GM12878 (cell line): ENCODE results near the gene CUEDC1. TPM values are rescaled to one million over a fixed set of nuclear protein-coding genes. Genes with fewer than 3 reads are reported as not detected.

Experiments used
- ASH2L ChIP-seq: fragments of 300-600, 200-600 bp; sonication (generic); IDR thresholded peaks from 2 replicates; pipeline ENCODE4 v1.6.1; 2017; ENCODE audit warnings: low read depth, mild to moderate bottlenecking, borderline replicate concordance
- ATF3 ChIP-seq: IDR thresholded peaks from 2 replicates; pipeline ENCODE4 v1.6.1; 2011; ENCODE audit warnings: low read depth, mild to moderate bottlenecking, low read length, moderate library complexity, borderline replicate concordance; ENCODE audit errors: extremely low read depth
- CREB1 ChIP-seq: IDR thresholded peaks from 2 replicates; pipeline ENCODE4 v1.6.1; 2012; ENCODE audit warnings: low read depth, mild to moderate bottlenecking, inconsistent platforms
- HSF1 ChIP-seq: fragments of 150-350 bp; IDR thresholded peaks from 2 replicates; pipeline ENCODE4 v1.6.1; 2014; ENCODE audit warnings: mild to moderate bottlenecking, low read depth, low read length
- MXI1 ChIP-seq: fragments of 150-350 bp; IDR thresholded peaks from 2 replicates; pipeline ENCODE4 v1.6.1; 2011; ENCODE audit warnings: low read depth, mild to moderate bottlenecking, inconsistent platforms, low read length, improper control_type of control experiment
- NBN ChIP-seq: fragments of 450-650 bp; IDR thresholded peaks from 2 replicates; pipeline ENCODE4 v1.6.1; 2016
- NFYA ChIP-seq: IDR thresholded peaks from 2 replicates; pipeline ENCODE4 v1.6.1; 2011; ENCODE audit warnings: low read depth, mild to moderate bottlenecking, low read length, improper control_type of control experiment, borderline replicate concordance
- NR2C1 ChIP-seq: fragments of 450-650 bp; IDR thresholded peaks from 2 replicates; pipeline ENCODE4 v1.6.1; 2017; ENCODE audit warnings: antibody characterized with exemption, mild to moderate bottlenecking, moderate library complexity
- NR2C2 ChIP-seq: IDR thresholded peaks from 2 replicates; pipeline ENCODE4 v1.6.1; 2011; ENCODE audit warnings: borderline replicate concordance, low read depth; ENCODE audit not compliant: control insufficient read depth, insufficient read length
- NR2F1 ChIP-seq: fragments of 450-650 bp; conservative IDR thresholded peaks from 2 replicates; pipeline ENCODE4 v1.6.1; 2017; ENCODE audit warnings: mild to moderate bottlenecking
- POLR2AphosphoS2 ChIP-seq: IDR thresholded peaks from 2 replicates; pipeline ENCODE4 v1.6.1; 2011; ENCODE audit warnings: low read depth, mild to moderate bottlenecking, low read length, improper control_type of control experiment, moderate library complexity
- REST ChIP-seq: IDR thresholded peaks from 2 replicates; pipeline ENCODE4 v1.6.1; 2012; ENCODE audit warnings: mild to moderate bottlenecking, low read depth, low read length
- WRNIP1 ChIP-seq: IDR thresholded peaks from 2 replicates; pipeline ENCODE4 v1.6.1; 2011; ENCODE audit warnings: low read depth, low read length, improper control_type of control experiment, borderline replicate concordance
- ZZZ3 ChIP-seq: IDR thresholded peaks from 2 replicates; pipeline ENCODE4 v1.6.1; 2011; ENCODE audit warnings: low read depth; ENCODE audit not compliant: control insufficient read depth, insufficient read length
- polyA plus RNA-seq, 11 experiments: library from polyadenylated mRNA; depleted of rRNA in 4 of 11; unstranded in 6 of 11; stranded (reverse) in 5 of 11; fragments of >200 nt; fragmentation: Nextera tagmentation in 4 of 11; fragmentation: Illumina TruSeq in 1 of 11; extraction: Ambion mirVana in 4 of 11; extraction: Trizol in 1 of 11; gene quantifications; 1 replicate in 1 of 11; 2 replicates in 10 of 11; pipeline versions ENCODE4 v1.2.1 to v1.2.3, GENCODE V29; 2011 to 2016; ENCODE audit warnings: inconsistent platforms in 2 of 11, missing spikeins in 2 of 11, low read depth in 1 of 11
- total RNA-seq, 4 experiments: library from RNA; depleted of rRNA in 3 of 4; stranded (reverse); fragments of >200 nt in 3 of 4; fragmentation: Illumina TruSeq in 1 of 4; extraction: Trizol in 1 of 4; gene quantifications; 2 replicates each; pipeline versions ENCODE4 v1.2.1 to v1.2.3, GENCODE V29; 2013 to 2021
- TF ChIP-seq, protein P1 (sequence below): fragments of 450-650 bp; IDR thresholded peaks from 2 replicates; pipeline ENCODE4 v1.6.1; 2018; ENCODE audit warnings: mild to moderate bottlenecking, low read depth, moderate library complexity; ENCODE audit not compliant: partially characterized antibody
- TF ChIP-seq, protein P2 (sequence below): fragments of 450-650 bp; formaldehyde crosslinking; IDR thresholded peaks from 2 replicates; pipeline ENCODE4 v1.4.0; 2020; ENCODE audit warnings: mild to moderate bottlenecking, moderate library complexity

Gene CUEDC1
- total and polyA plus RNA-seq, 10 of the 15 experiments (the other 5 are each of a cell fraction or from before 2014, with no cell fraction given), result 0.24 to 7.4 (median 1.8) TPM

DNA sequence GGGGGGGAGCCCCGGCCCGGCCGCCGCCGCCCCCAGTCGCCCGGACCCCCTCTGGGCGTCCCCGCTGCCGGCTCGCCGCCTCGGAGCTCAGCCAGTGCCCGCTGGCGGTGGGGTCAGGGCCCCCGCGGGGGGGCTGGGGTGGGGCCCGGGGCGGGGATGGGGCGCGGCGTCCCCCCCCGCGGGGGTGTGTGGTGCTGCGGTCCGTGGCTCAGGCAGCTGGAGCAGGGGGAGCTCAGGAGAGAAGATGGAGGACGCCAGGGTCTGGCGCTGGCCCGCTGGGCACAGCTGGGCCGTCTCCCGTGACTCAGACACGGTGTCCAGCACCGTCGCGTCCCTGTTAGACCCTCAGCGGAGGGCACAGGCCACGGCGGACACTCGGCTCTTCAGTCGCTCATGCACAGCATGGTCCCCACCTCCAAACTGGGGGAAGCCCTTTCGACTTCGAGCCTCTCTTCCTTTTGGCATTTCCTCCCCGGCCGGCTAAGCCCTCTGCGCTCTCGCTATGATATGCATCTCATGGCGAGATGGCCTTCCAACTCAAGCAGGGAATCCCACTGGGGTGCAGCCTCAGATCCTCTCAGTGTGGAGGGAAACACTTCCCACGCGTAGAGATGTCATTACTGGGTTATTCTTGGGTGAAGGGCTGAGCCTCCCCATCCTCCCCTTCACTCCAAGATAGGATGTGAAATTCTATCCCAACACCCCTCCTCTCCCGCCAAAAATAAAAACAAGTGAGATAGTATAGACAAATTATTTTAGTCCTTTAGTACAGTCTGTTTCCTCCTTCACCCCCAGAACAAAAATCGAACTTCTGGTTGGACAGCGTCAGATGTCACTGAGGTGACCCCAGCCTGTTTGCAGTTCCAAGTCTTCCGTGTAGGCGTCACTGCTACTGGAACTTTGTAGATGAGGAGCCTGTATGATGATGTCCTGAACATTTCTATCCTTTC lies 33.4 kb upstream of the CUEDC1 start (continued):
- TF ChIP-seq, protein P1, sequence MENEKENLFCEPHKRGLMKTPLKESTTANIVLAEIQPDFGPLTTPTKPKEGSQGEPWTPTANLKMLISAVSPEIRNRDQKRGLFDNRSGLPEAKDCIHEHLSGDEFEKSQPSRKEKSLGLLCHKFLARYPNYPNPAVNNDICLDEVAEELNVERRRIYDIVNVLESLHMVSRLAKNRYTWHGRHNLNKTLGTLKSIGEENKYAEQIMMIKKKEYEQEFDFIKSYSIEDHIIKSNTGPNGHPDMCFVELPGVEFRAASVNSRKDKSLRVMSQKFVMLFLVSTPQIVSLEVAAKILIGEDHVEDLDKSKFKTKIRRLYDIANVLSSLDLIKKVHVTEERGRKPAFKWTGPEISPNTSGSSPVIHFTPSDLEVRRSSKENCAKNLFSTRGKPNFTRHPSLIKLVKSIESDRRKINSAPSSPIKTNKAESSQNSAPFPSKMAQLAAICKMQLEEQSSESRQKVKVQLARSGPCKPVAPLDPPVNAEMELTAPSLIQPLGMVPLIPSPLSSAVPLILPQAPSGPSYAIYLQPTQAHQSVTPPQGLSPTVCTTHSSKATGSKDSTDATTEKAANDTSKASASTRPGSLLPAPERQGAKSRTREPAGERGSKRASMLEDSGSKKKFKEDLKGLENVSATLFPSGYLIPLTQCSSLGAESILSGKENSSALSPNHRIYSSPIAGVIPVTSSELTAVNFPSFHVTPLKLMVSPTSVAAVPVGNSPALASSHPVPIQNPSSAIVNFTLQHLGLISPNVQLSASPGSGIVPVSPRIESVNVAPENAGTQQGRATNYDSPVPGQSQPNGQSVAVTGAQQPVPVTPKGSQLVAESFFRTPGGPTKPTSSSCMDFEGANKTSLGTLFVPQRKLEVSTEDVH, result peak; percentile 67
- TF ChIP-seq NR2F1, result no peak; the same call in 1 of the 2 replicates
- TF ChIP-seq NFYA, result no peak
- TF ChIP-seq NR2C2, result no peak
- no peak for TF ChIP-seq ZZZ3
- no peak for TF ChIP-seq HSF1
- TF ChIP-seq POLR2AphosphoS2, result peak; percentile 95
- TF ChIP-seq NR2C1, result no peak
- TF ChIP-seq REST, result no peak
- TF ChIP-seq MXI1, result no peak
- TF ChIP-seq, protein P2, sequence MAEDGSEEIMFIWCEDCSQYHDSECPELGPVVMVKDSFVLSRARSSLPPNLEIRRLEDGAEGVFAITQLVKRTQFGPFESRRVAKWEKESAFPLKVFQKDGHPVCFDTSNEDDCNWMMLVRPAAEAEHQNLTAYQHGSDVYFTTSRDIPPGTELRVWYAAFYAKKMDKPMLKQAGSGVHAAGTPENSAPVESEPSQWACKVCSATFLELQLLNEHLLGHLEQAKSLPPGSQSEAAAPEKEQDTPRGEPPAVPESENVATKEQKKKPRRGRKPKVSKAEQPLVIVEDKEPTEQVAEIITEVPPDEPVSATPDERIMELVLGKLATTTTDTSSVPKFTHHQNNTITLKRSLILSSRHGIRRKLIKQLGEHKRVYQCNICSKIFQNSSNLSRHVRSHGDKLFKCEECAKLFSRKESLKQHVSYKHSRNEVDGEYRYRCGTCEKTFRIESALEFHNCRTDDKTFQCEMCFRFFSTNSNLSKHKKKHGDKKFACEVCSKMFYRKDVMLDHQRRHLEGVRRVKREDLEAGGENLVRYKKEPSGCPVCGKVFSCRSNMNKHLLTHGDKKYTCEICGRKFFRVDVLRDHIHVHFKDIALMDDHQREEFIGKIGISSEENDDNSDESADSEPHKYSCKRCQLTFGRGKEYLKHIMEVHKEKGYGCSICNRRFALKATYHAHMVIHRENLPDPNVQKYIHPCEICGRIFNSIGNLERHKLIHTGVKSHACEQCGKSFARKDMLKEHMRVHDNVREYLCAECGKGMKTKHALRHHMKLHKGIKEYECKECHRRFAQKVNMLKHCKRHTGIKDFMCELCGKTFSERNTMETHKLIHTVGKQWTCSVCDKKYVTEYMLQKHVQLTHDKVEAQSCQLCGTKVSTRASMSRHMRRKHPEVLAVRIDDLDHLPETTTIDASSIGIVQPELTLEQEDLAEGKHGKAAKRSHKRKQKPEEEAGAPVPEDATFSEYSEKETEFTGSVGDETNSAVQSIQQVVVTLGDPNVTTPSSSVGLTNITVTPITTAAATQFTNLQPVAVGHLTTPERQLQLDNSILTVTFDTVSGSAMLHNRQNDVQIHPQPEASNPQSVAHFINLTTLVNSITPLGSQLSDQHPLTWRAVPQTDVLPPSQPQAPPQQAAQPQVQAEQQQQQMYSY, result no peak
- TF ChIP-seq WRNIP1, result no peak
- no peak for TF ChIP-seq CREB1
- TF ChIP-seq ATF3, result no peak
- no peak for TF ChIP-seq ASH2L
- TF ChIP-seq NBN, result peak; percentile 65
